ENCODE measurements around the gene MPHOSPH10.
"Not testable (repeated sequence)": the region's sequence is repeated elsewhere in the genome, so short reads cannot be mapped to it uniquely, and the experiment has no call there.

- TF ChIP-seq CTCF (IDR thresholded peaks at IDR 0.05; ENCODE audit: extremely low read depth in 1 of 2, insufficient read depth in 1 of 2, low read depth in 1 of 2, low read length in 2 of 2); EZH2 (IDR thresholded peaks at IDR 0.05; ENCODE audit: borderline replicate concordance, low read depth, low read length, severe bottlenecking); POLR2A (IDR thresholded peaks at IDR 0.05; ENCODE audit: low read depth, low read length): not testable (repeated sequence)
Measured at GRCh38 chr2:71106463-71106862, 24.0 kb upstream of the MPHOSPH10 start.

All from endothelial cell of umbilical vein (primary cell).